Measurements from ENCODE around the gene PIPOX.

DNA sequence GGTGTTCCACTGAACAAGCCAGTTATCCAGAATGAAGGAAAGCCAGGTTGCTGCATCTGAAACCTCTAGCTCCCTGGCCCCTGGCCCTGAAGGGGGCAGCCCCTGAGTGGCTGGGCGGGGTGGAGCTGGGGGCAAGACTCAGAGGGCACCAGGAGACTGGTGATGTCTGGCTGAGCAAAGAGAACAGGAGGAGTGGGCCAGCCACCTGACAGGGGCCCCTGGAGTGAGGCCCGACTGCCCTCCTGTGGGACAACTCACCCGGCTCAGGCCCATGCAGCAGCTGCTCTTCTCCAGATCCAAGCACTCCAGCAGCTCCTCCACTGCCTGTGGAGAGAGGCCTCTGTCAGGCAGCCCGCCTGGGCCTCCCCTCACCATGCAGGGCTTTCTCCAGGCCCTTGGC lies 60.4 kb downstream of the PIPOX start:
- TF ChIP-seq CTCF (IDR thresholded peaks at IDR 0.05) (no peak), POLR2A (IDR thresholded peaks at IDR 0.05) (no peak)

Data from right lobe of liver (tissue), 4 donors.